GM19099 (cell line): Measurements from ENCODE around the gene SHMT2.

Source experiments
- POLR2A ChIP-seq: IDR thresholded peaks from 3 replicates; pipeline ENCODE4 v1.6.1; 2011; ENCODE audit warnings: low read depth; ENCODE audit not compliant: insufficient read length; ENCODE audit errors: extremely low read depth

SHMT2 gene

GRCh38 chr12:57207731-57208630 lies 21.5 kb upstream of the SHMT2 start:
- no peak for TF ChIP-seq POLR2A

DNA sequence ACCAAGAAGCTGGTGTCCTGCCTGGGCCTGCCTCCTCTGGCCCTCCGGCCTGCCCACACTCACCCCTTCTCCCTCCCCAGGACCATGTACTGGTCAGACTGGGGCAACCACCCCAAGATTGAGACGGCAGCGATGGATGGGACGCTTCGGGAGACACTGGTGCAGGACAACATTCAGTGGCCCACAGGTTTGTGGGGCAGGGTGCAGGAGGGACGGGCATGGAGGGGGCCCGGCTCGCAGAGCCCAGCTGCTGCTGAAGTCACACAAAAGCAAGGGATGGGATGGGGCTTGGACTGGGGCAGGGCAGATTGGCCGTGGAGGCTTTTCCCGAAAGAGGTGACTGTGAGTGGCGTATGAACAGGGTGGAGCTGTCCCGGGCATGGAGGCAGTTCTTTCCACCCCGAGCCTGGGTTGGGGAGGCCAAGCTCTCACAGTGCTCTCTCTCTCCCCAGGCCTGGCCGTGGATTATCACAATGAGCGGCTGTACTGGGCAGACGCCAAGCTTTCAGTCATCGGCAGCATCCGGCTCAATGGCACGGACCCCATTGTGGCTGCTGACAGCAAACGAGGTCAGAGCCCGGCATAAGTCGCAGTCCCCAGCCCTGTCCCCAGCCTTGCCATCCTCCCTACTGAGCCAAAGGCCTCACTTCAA lies 20.8 kb upstream of the SHMT2 start:
- no peak for TF ChIP-seq POLR2A

DNA sequence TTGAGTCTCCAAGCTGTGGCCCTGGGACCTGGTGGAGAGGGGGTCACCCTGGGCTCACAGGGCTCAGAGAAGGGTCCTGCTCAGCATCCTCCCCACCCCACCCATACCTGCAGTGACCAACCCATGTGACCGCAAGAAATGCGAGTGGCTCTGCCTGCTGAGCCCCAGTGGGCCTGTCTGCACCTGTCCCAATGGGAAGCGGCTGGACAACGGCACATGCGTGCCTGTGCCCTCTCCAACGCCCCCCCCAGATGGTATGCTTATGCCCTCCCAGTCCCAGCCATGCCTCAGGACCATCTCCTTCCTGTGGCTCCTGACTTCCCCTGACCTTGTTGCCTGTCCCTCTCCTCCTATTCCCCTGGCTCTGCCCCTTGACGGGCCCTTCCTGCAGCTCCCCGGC lies 19.6 kb upstream of the SHMT2 start:
- no peak for TF ChIP-seq POLR2A

GRCh38 chr12:57210461-57210860 lies 19.1 kb upstream of the SHMT2 start:
- TF ChIP-seq POLR2A = no peak

GRCh38 chr12:57210926-57211692 lies 18.4 kb upstream of the SHMT2 start:
- TF ChIP-seq POLR2A = no peak

GRCh38 chr12:57211791-57212700 lies 17.5 kb upstream of the SHMT2 start:
- no peak for TF ChIP-seq POLR2A

GRCh38 chr12:57212701-57213057 lies 16.8 kb upstream of the SHMT2 start:
- no peak for TF ChIP-seq POLR2A

GRCh38 chr12:57213058-57213715 lies 16.3 kb upstream of the SHMT2 start:
- no peak for TF ChIP-seq POLR2A

DNA sequence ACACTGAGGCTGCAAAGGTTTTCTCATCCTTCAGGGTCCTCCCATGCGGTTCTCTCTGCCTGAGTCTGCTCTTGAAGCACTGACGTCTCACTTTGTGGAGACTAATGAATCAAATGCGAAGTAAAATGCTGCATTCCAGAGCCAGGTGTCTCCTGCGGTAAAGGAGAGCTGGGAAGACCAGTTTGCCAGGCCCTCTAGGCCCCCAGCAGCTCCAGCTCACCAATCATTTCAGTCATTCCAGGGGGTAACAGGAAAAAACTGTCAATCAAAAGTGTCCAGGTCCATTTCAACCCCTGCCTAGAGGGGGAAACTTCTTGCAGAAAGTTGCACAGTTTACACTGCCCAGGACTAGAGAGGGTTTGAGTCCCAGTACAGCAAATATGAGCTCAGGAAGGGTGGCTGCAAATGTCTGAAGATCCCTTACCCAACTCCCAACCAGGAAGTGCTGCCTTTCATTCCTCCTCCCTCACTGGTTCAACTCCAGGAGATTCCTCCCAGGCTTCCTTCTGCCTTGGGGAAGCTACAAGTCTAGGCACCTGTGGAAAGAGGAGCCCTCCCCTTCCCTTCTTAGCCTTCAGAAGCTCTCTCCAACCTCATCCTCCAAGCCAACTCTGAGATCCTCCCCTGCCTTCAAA lies 15.6 kb upstream of the SHMT2 start:
- TF ChIP-seq POLR2A = no peak

DNA sequence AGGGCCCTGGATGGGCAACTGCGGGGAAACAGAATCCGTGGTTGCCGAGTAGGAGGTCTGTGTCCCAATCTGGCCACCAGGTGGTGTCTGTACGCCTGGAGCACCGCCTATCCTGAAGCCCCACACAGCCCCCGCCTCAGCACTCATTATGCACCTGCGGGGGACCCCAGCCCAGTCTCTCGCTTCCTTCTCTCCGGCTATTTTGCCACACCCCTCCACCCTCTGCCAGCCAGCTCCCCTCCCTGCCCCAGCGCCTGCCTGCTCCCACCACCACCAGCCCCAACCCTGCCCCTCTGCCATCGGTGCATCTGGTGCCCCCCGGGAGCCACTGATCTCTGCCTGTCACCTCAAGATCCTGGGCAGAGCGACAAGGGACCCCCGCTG lies 15.1 kb upstream of the SHMT2 start:
- TF ChIP-seq POLR2A = no peak

DNA sequence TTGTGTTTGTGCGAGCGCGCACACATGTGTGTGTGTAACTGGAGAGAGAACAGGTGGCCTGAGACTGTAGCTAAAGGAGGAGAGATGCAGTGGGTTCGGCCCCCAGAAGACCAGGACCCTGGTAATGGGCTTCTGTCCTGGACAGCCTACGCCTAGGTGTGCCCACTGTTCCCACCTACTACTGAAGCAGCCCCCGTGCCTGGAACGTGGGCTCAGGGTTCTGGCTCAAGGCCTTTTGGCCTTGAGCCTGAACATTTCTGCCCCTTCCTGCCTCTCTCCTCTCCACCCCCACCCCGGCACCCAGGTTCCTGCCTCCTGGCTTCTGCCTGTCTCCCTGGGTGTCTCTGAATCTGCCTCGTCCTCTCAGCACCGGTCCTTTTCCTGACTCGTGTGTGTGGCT lies 14.4 kb upstream of the SHMT2 start:
- TF ChIP-seq POLR2A = no peak

DNA sequence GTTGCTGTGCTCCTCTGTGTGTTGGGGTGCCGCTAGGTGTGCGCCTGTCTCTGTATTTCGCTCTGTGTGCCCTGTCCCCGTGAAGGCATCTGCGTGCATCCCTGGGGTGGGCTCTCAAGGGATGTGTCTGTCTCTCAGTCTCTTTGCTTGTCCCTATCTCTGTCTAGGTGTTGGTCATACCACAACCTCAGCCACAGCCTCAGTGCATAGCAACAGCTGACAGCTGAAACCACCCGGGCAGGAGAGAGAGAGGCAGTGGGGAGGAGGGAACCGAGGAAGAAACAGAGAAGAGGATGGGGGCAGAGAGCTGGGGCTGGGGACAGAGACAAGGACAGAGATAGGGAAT lies 13.9 kb upstream of the SHMT2 start:
- no peak for TF ChIP-seq POLR2A

DNA sequence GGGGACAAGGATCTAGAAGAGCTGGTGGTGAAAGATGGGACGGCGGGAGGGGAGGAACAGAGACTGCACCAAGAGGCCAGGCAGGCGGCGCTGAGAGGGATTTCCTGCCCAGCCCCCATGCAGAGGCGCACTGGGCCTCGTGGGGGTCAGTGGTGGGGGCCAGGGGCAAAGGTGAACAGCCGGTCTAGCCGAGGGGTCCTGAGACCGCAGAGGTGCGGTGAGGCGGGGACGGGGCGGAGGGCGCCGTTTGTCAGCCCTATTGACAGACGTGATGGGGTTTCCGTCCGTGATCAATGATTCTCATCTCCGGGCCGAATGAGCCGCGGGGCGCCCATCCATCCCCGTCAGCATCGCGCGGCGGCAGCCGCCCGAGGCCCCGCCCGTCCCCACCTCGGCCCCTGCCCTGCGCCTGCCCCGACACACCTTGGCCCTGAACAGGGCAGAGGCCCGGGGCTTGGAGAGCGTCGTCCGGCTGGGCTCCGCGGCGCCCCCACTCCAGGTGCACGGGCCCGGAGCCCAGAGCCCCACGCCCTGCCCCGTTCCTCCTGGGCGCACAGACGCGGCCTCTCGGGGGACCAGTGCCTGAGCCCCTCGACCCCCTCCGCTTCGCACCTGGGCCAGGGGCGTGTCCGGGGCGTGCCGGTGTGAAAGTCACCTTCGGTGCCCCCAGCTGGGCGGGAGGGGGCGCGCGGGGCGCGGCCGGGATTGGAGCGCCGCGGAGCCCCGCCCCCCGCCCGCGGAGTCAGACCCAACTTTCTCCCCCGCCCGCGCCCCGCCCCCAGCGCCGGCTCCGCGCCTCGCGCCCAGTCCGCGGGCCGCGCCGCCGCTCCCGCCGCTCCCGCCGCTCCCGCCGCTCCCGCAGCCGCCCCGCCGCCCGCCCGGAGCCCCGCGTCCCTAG lies 13.2 kb upstream of the SHMT2 start, which contains the start of gene NXPH4:
NXPH4 (plus strand) TSS at position 781 of the 898 bp plus-strand sequence. CDS start 176 bp downstream, outside the sequence.
- TF ChIP-seq POLR2A = no peak
